Erythroblast (primary cell): ENCODE measurements around the gene PTPRM.

Experiments
- GATA1 ChIP-seq: IDR thresholded peaks from 2 replicates; pipeline ENCODE4 v1.6.1; 2011; ENCODE audit warnings: low read depth, mild to moderate bottlenecking, control low read depth, low read length, moderate library complexity
- POLR2A ChIP-seq: IDR thresholded peaks from 2 replicates; pipeline ENCODE4 v1.6.1; 2011; ENCODE audit warnings: mild to moderate bottlenecking, low read length

GRCh38 chr18:8300751-8301410 is 733.8 kb downstream of the PTPRM start:
- TF ChIP-seq POLR2A (no peak), GATA1 (no peak)
